ENCODE data around the gene XAB2.

The XAB2 gene

DNA sequence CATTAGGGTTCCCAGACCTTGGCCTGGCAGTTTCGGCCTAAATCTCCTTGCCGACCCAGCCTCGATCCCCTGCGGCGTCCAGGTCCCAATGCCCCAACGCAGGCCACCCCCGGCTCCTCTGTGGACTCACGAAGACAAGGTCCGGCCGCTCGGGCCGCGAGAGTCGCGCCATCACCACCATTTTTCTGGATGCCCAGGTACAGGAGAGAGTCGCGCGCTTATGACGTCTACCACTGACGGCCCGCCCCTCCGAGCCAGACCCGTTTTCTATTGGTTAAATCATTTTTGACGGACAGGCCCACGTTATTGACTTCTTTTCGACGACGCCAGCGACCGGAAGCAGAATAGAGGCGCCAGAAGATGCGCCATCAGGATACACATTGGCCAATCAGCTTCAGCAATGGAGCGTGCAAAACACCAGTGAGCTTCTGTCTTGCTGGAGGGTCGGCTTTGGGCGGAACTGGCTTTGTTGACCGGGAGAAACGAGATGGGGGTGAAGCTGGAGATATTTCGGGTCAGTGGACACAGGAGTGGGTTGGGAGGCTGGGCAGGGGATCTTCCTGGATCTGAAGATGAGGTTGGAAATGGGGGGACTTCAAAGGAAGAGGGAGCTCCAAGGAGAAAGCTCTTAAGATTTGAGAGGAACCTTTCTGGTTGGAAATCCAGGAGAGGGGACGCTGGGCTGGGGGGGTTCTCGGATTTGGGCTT, at the start of gene XAB2, which contains the start of gene PET100:
Gene XAB2, minus strand, starts transcription at position 199 of the 708 bp plus-strand sequence. Its CDS starts 18 bp downstream, at position 181.
Gene PET100, plus strand, starts transcription at position 447 of the 708 bp plus-strand sequence. Its CDS starts 41 bp downstream, at position 488.
- DNase-seq (ENCODE audit: low read depth) = peak; percentile 89

DNA sequence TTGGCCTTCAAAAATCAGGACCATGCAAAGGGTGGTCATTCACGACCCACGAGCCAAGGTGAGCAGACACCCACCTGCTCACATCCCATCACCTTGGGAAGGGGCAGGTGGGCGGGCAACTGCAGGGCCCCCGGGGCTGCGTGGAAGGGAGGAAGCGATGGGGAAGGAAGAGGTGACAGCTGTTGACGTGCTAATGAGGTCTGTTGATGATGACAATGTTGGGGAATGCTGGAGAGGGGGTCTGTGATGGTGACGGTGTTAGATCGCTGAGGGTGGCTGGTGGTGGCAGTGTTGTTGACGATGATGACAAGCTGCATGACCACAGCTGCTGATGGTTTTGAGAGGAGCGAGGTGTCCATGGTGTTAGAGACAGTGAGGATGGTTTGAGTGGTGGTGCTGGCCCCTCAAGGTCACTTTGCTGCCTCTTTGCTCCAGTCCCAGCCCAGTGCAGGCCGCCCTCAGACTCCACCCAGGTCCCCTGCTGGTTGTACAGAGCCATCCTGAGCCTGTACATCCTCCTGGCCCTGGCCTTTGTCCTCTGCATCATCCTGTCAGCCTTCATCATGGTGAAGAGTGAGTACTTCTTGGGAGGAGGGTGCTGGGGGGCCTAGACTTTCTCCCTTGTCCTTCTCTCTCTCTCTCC, 48.4 kb upstream of the XAB2 start:
- DNase-seq (ENCODE audit: low read depth) = no peak

DNA sequence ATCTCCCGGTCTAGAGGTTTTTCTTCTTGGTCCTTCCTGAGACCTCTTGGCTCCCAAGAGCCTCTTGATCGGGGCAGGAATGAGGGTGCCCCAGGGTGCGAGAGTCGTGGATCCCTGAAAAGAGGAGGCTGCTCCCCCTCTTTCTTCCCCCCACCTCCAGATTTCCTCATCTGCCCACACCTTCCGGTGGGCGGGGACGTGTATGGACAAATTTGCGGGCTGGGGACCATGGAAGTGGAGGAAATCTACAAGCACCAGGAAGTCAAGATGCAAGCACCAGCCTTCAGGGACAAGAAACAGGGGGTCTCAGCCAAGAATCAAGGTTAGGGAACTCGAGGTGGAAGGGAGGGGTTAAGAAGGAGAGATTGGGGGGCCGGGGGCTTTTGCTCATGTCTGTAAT, 47.5 kb upstream of the XAB2 start, which contains the start of gene MCEMP1:
Gene MCEMP1, plus strand, starts transcription at position 237 of the 400 bp plus-strand sequence. Its CDS starts 31 bp downstream, at position 268.
- no peak for DNase-seq (ENCODE audit: low read depth)

DNA sequence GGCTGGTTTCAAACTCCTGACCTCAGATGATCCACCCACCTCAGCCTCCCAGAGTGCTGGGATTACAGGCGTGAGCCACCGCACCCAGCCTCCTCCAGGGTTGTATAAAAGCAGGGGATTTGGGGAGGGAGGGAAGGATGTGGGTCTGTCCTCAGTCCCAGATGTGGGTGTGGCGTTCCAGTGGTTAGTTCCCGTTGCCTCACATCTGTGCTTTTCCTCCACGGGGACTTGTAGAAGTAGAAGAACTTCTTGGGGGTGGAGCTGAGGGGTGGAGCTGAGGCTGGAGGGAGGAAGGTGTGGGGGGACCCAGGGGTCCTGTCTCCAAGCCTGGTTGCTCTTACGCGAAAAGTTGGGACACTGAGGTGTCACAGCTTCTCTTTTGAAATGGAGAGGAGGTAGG, 47.0 kb upstream of the XAB2 start:
- no peak for DNase-seq (ENCODE audit: low read depth)

DNA sequence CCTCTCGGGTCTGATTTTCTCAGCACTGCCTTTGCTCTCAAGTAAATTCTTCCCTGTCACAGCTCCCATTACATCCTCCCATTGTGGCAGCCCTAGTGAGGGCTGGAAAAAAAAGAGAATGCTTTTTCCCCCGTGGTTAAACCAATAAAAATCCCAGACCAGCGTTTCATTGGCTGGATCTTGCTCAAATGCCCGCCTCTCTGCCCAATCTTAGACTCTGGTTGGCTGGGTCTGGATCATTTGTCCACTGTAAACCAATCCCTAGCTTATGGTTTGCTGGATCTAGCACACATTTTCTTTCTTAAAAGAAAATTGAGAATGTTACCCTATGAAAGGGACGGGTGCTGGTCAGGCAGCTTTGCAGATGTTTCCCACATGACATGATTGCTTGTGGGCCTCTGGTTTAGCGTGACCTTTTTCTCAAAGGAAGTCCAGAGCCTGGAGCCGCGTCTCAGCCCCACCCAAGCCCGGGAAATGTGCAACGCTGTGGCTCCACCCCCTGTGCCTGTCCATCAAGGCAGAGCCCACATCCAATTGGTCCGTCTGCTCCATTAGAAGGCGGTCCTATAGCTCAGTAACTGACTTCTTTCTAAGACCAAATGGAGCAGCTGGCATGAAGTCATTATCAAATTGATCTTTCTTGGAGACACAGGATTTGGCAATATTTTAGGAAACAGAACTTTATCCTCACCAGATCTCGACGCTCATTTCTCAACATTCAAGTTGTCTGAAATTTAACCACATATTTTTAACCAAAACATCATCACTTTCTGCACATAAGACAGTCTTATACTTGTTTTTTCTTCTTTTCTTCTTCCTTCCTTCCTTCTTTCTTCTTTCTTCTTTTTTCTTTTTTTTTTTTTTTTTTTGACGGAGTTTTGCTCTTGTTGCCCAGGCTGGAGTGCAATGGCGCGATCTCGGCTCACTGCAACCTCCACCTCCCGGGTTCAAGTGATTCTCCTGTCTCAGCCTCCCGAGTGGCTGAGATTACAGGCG, 45.0 kb upstream of the XAB2 start:
- no peak for DNase-seq (ENCODE audit: low read depth)

DNA sequence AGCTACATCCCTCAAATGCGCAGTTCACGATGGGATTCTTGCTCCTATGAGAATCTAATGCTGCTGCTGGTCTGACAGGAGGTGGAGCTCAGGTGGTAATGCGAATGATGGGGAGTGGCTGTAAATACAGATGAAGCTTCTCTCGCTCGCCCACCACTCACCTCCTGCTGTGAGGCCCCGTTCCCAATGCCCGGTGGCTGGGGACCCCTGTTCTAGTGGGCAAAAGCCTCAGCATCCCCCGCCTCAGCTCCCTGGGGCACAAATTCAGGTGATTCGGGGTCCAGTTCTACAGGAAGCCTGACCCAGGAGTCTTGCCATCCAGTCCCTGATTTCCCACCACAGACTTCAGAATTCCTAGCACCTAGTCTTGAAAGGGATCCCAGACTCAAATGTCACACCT, 43.2 kb upstream of the XAB2 start:
- no peak for DNase-seq (ENCODE audit: low read depth)

DNA sequence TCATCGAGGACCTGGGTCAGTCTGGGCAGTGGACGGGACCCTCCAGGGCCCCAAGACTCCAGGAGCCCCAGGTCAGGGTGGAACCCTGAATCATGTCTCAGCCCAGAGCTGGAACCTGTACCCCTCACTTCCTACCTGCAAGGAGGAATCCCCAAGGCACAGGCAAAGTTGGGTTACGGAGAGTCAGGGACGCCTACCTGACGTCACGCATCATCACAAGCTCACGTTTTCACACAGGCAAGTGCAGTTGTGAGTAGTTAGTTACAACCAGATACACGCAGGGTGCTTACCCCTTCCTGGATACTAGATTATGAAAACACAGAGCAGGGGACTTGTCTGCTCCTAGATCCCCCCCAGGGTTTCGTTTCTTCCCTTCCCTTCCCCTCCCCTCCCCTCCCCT, 41.4 kb upstream of the XAB2 start:
- DNase-seq (ENCODE audit: low read depth) = no peak

DNA sequence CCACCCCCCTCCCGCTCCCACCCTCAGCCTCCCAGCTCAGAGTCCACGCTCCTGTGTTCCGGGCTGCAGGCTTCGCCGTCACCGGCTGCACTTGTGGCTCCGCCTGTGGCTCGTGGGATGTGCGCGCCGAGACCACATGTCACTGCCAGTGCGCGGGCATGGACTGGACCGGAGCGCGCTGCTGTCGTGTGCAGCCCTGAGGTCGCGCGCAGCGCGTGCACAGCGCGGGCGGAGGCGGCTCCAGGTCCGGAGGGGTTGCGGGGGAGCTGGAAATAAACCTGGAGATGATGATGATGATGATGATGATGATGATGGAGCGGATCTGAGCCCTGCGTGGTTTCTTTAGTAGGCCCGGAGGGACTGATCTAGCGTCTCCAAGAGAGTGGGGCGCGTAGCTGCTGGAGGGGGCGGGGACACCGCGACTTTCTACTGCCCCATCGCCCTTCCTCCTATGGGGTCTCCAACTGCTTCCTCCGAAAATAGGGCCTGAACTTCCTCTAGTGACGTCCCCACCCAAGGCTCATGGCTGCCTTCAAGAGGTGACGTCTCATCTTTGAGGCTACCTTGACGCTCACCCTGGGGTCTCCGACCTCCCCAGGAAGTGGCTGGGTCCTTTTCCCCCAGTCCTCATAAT, 40.9 kb upstream of the XAB2 start:
- no peak for DNase-seq (ENCODE audit: low read depth)

DNA sequence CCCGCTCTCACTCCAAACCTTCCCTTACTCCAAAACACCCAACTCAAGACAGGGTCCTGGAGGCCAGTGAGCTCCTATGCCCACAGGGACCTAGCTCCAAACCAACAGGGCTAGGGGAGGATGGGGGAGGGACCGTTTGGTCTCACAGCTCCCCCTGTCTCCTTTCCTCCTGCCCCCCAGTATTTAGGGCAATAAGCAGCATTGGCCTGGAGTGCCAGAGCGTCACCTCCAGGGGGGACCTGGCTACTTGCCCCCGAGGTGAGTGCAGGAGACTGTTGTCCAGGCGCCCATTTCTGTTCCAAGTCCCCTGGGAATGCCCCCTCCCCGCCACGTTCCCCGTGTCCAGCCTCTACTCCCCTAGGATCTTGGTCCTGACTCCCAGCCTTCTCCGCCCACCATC, 40.3 kb upstream of the XAB2 start:
- no peak for DNase-seq (ENCODE audit: low read depth)

DNA sequence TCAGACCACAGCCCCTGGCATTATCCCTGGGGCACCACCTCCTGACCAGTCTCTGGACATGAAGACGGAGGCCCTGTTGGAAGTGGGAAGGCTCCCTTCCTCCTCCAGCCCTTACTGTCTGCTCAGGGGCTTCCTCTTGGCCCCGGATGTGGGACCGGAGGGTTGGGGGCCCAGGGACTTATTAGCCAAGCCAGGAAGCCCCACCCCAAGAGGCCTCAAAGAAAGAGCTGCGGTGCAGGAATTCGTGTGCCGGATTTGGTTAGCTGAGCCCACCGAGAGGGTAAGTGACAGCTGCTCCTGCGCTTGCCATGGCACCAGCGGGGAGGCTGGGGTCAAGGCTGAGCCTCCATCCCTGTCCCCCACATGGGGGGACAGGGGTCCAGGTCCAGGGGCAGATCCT, 39.5 kb upstream of the XAB2 start, which contains the start of gene RETN:
Gene RETN, plus strand, starts transcription at position 208 of the 400 bp plus-strand sequence. CDS start 278 bp downstream, outside the sequence.
- DNase-seq (ENCODE audit: low read depth) = no peak

DNA sequence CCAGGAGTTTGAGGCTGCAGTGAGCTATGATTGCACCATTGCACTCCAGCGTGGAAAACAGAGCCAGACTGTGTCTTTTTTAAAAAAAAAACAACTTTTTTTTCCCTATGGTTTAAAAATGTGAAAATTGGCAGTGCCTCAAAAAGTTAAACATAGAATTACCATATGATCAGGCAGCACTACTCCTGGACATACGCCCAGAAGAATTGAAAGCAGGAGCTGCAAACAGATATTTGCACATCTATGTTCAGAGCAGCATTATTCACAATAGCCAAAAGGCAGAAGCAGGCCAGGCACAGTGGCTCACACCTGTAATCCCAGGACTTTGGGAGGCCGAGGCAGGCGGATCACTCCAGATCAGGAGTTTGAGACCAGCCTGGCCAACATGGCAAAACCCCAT, 35.7 kb upstream of the XAB2 start:
- DNase-seq (ENCODE audit: low read depth) = no peak

DNA sequence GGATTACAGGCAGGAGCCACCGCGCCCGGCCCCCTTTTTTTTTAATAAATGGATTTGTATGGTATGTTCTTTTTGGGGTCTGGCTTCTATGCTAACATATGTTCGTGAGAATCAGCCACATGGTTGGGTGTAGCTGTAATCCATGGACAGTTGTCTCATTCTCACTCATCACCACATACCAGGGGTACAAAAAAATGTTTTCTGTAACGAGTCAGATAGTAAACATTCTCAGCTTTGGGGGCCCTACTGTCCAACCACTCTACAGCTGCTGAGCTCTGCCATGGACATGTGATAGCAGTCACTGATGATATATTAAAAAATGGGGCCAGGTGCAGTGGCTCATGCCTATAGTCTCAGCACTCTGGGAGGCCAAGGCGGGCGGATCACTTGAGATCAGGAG, 34.4 kb upstream of the XAB2 start:
- no peak for DNase-seq (ENCODE audit: low read depth)

DNA sequence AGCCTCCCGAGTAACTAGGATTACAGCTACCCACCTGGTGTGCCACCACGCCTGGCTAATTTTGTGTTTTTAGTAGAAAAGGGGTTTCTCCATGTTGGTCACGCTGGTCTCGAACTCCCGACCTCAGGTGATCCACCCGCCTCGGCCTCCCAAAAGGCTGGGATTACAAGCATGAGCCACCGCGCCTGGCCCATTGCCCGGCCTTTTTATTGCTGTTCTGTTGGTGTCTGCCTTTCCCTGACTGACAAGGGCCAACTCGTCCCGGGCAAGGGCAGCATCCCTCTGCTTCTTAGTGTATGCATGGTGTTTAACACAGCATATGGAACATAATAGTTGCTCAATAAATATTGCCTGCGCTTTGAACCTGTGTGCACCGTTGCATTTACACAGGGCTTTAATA, 33.3 kb upstream of the XAB2 start:
- no peak for DNase-seq (ENCODE audit: low read depth)

DNA sequence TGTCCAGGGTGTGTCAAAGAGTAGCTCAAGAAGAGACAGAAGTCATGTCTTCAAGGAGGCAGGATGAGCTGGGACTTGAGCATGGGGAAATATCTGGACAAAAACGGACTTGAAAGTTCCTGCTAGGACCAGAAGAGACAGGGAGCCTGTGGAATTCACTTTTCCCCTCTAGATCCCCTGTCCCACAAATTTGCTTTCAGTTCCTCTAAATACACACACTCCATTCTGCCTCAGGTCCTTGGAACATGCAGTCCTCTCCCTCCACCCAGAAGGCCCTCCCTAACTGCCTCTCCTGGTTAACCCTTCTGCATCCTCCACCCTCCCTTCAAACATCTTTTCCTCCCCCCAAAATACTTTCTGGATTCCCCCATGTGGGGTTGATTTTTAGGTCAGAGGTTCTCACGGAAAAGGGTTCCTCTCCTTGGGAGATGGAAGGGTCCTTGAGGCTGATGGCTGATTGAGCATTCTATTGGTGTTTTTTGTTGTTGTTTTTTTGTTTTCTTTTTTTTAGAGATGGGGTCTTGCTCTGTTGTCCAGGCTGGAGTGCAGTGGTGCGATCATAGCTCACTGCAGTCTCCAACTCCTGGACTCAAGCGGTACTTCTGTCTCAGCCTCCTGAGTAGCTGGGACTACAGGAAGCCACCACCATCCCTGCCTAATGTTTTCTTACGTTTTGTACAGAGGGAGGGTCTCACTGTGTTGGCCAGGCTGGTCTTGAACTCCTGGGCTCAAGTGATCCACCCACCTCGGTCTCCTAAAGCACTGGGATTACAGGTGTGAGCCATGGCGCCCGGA, 32.6 kb upstream of the XAB2 start:
- DNase-seq (ENCODE audit: low read depth) = no peak

DNA sequence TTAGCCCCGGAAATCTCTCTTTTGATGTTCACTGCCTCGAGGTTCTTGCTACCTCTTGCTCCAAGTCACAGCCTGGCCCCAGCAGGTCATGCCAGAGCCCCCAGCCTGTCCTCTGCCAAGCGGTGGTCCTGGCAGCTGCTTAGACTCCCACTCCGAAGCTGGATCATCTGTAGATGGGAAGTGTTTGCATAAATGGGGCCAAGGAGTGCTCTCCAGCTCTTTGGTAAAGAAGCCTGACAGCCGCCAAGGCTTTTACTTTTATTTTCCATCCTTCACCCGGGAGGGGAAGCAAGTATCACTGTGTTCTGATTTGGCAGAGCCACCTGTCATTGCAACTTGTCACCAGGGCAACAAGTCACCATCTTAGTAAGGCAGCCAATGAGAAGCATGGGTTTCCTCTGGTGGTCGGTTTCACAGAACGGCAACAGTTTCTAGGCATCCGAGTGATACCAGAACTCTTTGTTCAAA, 28.9 kb upstream of the XAB2 start:
- no peak for DNase-seq (ENCODE audit: low read depth)

DNA sequence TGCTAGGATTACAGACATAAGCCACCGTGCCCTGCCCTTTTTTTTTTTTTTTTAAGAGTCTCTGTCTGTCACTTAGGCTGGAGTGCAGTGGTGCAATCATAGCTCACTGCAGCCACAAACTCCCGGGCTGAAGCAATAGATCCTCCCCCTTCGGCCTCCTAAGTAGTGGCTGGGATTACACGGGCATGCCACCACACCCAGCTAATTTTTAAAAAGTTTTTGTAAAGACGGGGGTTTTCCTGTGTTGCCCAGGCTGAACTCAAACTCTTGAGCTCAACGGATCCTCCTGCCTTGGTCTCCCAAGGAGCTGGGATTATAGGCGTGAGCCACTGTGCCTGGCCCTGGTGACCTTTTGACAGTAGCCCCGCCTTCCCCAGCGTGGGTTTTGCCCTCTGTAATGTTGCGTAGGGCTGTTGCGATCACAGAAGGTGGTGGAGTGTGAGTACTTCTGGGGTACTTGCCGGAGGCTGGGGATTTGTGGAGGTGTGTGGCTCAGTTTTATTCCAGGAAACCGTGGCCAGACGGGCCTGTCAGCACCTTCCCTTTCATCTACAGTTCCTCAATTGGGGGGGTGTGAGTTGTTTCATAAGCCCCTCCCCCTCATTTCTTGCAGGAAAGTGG, 27.9 kb upstream of the XAB2 start:
- DNase-seq (ENCODE audit: low read depth) = no peak

DNA sequence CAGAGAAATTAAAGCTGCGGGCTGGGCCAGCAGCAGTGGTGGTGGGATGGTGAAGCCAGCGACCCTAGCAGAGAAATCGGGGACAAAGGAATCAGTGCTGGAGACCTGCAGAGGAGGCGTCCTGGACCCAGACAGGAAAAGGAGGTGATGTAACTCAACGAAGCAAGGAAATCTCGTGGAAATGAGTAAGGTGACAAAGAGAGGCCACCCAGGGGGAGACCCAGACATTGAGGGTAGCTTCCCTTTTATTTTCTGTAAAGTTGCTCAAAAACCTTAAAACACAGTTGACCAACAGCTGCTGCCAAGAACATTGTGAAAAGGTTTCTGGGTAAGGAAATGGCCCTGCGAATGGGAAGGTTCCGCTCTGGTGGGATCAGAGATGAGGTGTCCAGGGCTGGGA, 26.2 kb upstream of the XAB2 start:
- DNase-seq (ENCODE audit: low read depth) = no peak

DNA sequence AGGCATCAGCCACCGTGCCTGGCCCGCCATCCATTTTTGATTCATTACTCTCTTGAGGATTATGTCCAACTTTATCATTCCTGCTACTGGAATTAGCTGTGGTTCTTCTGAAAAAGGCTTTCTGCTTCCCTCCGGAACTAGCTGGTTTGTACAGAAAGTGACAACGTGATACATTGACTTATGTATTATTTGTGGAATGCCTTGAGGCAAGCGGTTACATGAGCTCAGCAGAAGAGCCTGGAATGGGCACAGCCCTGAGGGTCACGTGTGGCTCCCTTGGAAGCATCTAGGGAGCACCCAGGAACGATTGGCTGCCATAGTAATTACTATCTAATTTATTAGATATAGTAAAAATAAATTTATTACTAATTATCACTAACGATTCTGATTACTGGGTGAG, 25.1 kb upstream of the XAB2 start:
- DNase-seq (ENCODE audit: low read depth) = no peak

DNA sequence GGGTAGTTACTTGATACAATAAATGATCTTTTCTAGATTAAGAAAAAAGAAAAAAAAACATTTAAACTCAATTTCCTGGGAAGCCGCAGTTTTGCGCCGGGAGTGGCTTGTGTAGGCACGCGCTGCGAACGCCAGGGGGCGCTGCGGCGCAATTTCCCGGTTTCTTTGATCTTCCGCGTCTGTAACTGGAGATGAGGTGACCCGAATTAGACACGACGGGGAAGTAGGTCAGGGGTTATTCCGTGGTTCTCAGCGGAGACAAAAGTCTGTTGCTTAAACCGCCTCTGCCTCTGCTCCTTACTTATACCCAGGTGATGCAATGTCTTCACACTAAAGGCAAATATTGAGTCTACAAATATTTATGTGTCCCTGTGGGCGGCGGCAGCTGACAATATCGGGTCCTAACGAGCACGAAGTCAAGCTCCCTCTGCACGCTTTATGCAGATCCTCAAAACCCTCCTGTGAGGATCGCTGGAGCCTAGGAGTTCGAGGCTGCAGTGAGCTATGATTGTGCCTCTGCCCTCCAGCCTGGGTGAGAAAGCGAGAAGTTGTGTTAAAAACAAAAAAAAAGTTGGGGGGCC, 22.8 kb upstream of the XAB2 start:
- peak; percentile 79 for DNase-seq (ENCODE audit: low read depth)

DNA sequence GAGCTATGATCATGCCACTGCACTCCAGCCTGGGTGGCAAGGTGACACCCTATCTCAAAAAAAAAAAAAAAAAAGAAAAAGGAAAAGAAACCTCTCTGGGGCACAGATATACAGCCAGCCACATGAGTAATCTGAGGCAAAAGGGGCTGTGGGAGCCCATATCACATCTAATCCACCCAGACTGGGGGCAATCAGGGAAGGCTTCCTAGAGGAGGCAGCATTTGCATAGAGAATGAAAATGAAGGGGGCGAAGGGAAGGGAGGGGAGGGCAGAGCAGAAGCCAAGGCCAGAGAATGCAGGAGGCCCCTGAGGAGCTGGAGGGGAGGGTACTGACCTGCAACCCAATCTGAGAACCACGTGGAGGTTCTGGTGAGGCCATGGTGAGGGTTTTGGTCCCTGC, 20.8 kb upstream of the XAB2 start:
- DNase-seq (ENCODE audit: low read depth) = no peak
